Astrocyte (in vitro differentiated cells and primary cell): ENCODE measurements around the gene PGRMC2.

Experiments used
- CTCF ChIP-seq: IDR thresholded peaks from 2 replicates; pipeline ENCODE4 v1.5.1; 2011; ENCODE audit warnings: low read depth, mild to moderate bottlenecking, inconsistent platforms, low read length, moderate library complexity; ENCODE audit not compliant: insufficient read depth
- EZH2 ChIP-seq: IDR thresholded peaks from 2 replicates; pipeline ENCODE4 v1.6.1; 2012; ENCODE audit warnings: mild to moderate bottlenecking, low read length, inconsistent platforms; ENCODE audit not compliant: insufficient read depth

GRCh38 chr4:128275346-128275745, 12.3 kb downstream of the PGRMC2 start:
- TF ChIP-seq CTCF: no peak
- no peak for TF ChIP-seq EZH2
